B cell (primary cell): Measurements from ENCODE around the gene PAM16. TPM values are rescaled to one million over a fixed set of nuclear protein-coding genes. Genes with fewer than 3 reads are reported as not detected.

Experiments
- ATAC-seq: fragments of 200-7000 bp; cut with Tn5 transposase; one replicate; pipeline ENCODE4 v1.10.0; 2021; ENCODE audit warnings: low read depth, mild to moderate bottlenecking, moderate number of reproducible peaks, moderate library complexity
- CTCF ChIA-PET: fragments of 350-600 bp; sonication (Branson Sonifier 250); formaldehyde crosslinking; loops from one replicate; lab custom pipeline; 2021; ENCODE audit warnings: antibody characterized with exemption, inconsistent platforms; lab: Charles Lee
- POLR2A ChIA-PET: fragments of 350-600 bp; sonication (Branson Sonifier 250); formaldehyde crosslinking; loops from one replicate; lab custom pipeline; 2021; ENCODE audit warnings: antibody characterized with exemption; lab: Charles Lee
- DNase-seq: peaks from one replicate; pipeline ENCODE4 v3.0.0; 2013
- H2AFZ ChIP-seq: 2 replicates; pipeline ENCODE4 v1.6.1; 2012; ENCODE audit warnings: mild to moderate bottlenecking, low read depth, low read length; ENCODE audit not compliant: insufficient read depth, poor library complexity, severe bottlenecking
- H3K27ac ChIP-seq, 2 donors: 1 replicate in 1 of 2; 2 replicates in 1 of 2; pipeline ENCODE4 v1.5.1; 2012 to 2013; ENCODE audit warnings: low read length in 2 of 2, mild to moderate bottlenecking in 2 of 2, moderate library complexity in 1 of 2
- H3K27me3 ChIP-seq, 4 experiments: fragments of 200-600 bp in 1 of 4; sonication (generic) in 1 of 4; replicated peaks in 1 of 4; 1 replicate in 2 of 4; 2 replicates in 2 of 4; pipeline versions ENCODE4 v1.6.1 to v1.7.0; 2013 to 2016; ENCODE audit warnings: low read length in 3 of 4, mild to moderate bottlenecking in 2 of 4, mixed read lengths in 1 of 4, moderate library complexity in 1 of 4; ENCODE audit not compliant: insufficient read depth in 4 of 4, control insufficient read depth in 3 of 4; ENCODE audit errors: control extremely low read depth in 1 of 4
- H3K36me3 ChIP-seq, 2 experiments: replicated peaks in 1 of 2; 1 replicate in 1 of 2; 2 replicates in 1 of 2; pipeline versions ENCODE4 v1.6.1 to v1.7.1; 2013; ENCODE audit warnings: low read length in 1 of 2; ENCODE audit not compliant: insufficient read depth in 2 of 2, control insufficient read depth in 1 of 2; ENCODE audit errors: control extremely low read depth in 1 of 2, extremely low read depth in 1 of 2
- H3K4me1 ChIP-seq, 2 donors: fragments of 200-600 bp in 1 of 2; sonication (generic) in 1 of 2; 1 replicate in 1 of 2; 2 replicates in 1 of 2; pipeline versions ENCODE4 v1.5.1 to v1.6.1; 2013 to 2017; ENCODE audit warnings: low read length in 2 of 2; ENCODE audit not compliant: control insufficient read depth in 2 of 2, insufficient read depth in 2 of 2
- H3K4me2 ChIP-seq: replicated peaks from 2 replicates; pipeline ENCODE3; 2012; ENCODE audit warnings: mild to moderate bottlenecking, low read depth, low read length; ENCODE audit not compliant: poor library complexity, severe bottlenecking
- H3K4me3 ChIP-seq, 5 experiments: fragments of 200-600 bp in 1 of 5; sonication (generic) in 1 of 5; 1 replicate in 3 of 5; 2 replicates in 2 of 5; pipeline versions ENCODE4 v1.5.1 to v1.7.0; 2011 to 2016; ENCODE audit warnings: low read length in 4 of 5, mild to moderate bottlenecking in 4 of 5, low read depth in 2 of 5, control low read depth in 1 of 5, moderate library complexity in 1 of 5; ENCODE audit not compliant: insufficient read depth in 1 of 5; ENCODE audit errors: control extremely low read depth in 1 of 5, extremely low read depth in 1 of 5
- H3K79me2 ChIP-seq: fragments of 200-600 bp; sonication (generic); one replicate; pipeline ENCODE4 v1.6.0; 2016; ENCODE audit warnings: low read length; ENCODE audit not compliant: control insufficient read depth, insufficient read depth
- H3K9ac ChIP-seq: fragments of 200-600 bp; sonication (generic); 2 replicates; pipeline ENCODE4 v1.6.1; 2017; ENCODE audit warnings: mild to moderate bottlenecking, low read length, moderate library complexity
- H3K9me3 ChIP-seq, 3 donors: one replicate each; pipeline versions ENCODE4 v1.6.1 to v1.7.1; 2013; ENCODE audit warnings: low read length in 2 of 3; ENCODE audit not compliant: control insufficient read depth in 2 of 3, insufficient read depth in 1 of 3; ENCODE audit errors: control extremely low read depth in 1 of 3
- H4K20me1 ChIP-seq: 2 replicates; pipeline ENCODE4 v1.6.0; 2012; ENCODE audit warnings: mild to moderate bottlenecking, low read length; ENCODE audit not compliant: insufficient read depth, control insufficient read depth, poor library complexity, severe bottlenecking
- H3K27ac Mint-ChIP-seq: one replicate; pipeline ENCODE4 v1.8.0; 2021; ENCODE audit warnings: mixed read lengths
- H3K27me3 Mint-ChIP-seq: one replicate; pipeline ENCODE4 v1.8.0; 2021; ENCODE audit warnings: mixed read lengths
- H3K4me1 Mint-ChIP-seq: one replicate; pipeline ENCODE4 v1.8.0; 2021; ENCODE audit warnings: mixed read lengths
- H3K4me3 Mint-ChIP-seq: one replicate; pipeline ENCODE4 v1.8.0; 2021; ENCODE audit warnings: mixed read lengths
- H3K9me3 Mint-ChIP-seq: one replicate; pipeline ENCODE4 v1.8.0; 2022; ENCODE audit warnings: mixed read lengths; ENCODE audit not compliant: insufficient read depth
- EZH2 ChIP-seq: IDR thresholded peaks from 2 replicates; pipeline ENCODE4 v1.6.1; 2012; ENCODE audit warnings: borderline replicate concordance, low read depth, mild to moderate bottlenecking, moderate library complexity, low read length; ENCODE audit not compliant: insufficient read depth, poor library complexity, severe bottlenecking
- WGBS: methylation state at CpG from one replicate; pipeline ENCODE4 v1.1.5; 2013; ENCODE audit warnings: missing lambda C conversion rate; ENCODE audit not compliant: insufficient coverage; 5-methylcytosine and 5-hydroxymethylcytosine counted together
- intact Hi-C: fragments of 100-400 bp; cut with micrococcal nuclease; formaldehyde crosslinking; loops from one replicate; pipeline ENCODE4 v1.10.0; 2022
- polyA plus RNA-seq: library from polyadenylated mRNA; depleted of rRNA; stranded (reverse); fragments of >200 nt; gene quantifications from 2 replicates; pipeline ENCODE4 v1.2.3, GENCODE V29; 2012
- total RNA-seq, 2 donors: library from RNA; stranded (reverse); fragments of 120-200 nt in 1 of 2; gene quantifications; 1 replicate in 1 of 2; 2 replicates in 1 of 2; pipeline versions ENCODE4 v1.2.3 to v1.2.4, GENCODE V29; 2013 to 2022
- TF ChIP-seq, protein P1 (sequence below): fragments of 200-600 bp; IDR thresholded peaks from one replicate; pipeline ENCODE4 v1.8.0; 2022; ENCODE audit warnings: antibody characterized with exemption, mild to moderate bottlenecking

Gene PAM16
- total and polyA plus RNA-seq, 2 donors (not counting 1 experiment from before 2014, with no cell fraction given) = 57.3 to 64.1 TPM

- H3K9me3 Mint-ChIP-seq = no peaks in the 10 kb centered on the region
- Histone ChIP-seq H3K4me3 (no peak overlapping the region), H2AFZ (no peak overlapping the region), H3K9ac (no peak overlapping the region), H3K79me2 (no peaks in the 10 kb centered on the region), H3K27me3 (no peaks in the 10 kb centered on the region), H3K4me1 (no peaks in the 10 kb centered on the region), H3K4me2 (no peak overlapping the region), H4K20me1 (peaks cover 33% of the 10 kb centered on the region), H3K27ac (no peak overlapping the region), H3K9me3 (peaks cover 0 to 3% (median 0%) of the 10 kb centered on the region in 3 donors), H3K36me3 (peaks cover 1 to 51% of the 10 kb centered on the region in 2 experiments)
- DNase-seq (no peak), ATAC-seq (no peak)
- CTCF ChIA-PET = interaction anchor here (1.0 to 3.1 kb wide), 2 partner anchors 43 to 46 kb away, joined by 3 to 16 read pairs; no protein-coding TSS in a partner anchor
- TF ChIP-seq, protein P1, sequence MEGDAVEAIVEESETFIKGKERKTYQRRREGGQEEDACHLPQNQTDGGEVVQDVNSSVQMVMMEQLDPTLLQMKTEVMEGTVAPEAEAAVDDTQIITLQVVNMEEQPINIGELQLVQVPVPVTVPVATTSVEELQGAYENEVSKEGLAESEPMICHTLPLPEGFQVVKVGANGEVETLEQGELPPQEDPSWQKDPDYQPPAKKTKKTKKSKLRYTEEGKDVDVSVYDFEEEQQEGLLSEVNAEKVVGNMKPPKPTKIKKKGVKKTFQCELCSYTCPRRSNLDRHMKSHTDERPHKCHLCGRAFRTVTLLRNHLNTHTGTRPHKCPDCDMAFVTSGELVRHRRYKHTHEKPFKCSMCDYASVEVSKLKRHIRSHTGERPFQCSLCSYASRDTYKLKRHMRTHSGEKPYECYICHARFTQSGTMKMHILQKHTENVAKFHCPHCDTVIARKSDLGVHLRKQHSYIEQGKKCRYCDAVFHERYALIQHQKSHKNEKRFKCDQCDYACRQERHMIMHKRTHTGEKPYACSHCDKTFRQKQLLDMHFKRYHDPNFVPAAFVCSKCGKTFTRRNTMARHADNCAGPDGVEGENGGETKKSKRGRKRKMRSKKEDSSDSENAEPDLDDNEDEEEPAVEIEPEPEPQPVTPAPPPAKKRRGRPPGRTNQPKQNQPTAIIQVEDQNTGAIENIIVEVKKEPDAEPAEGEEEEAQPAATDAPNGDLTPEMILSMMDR = no peak
- TF ChIP-seq EZH2 = no peak
- H3K4me1 Mint-ChIP-seq = peaks cover 2% of the 10 kb centered on the region
- intact Hi-C loops = no loop called here
- H3K4me3 Mint-ChIP-seq = no peak overlapping the region
- WGBS = 93% methylated on average over 6 of the region's 7 CpGs
- no peak overlapping the region for H3K27ac Mint-ChIP-seq
- H3K27me3 Mint-ChIP-seq = no peaks in the 10 kb centered on the region
- POLR2A ChIA-PET = interaction anchor here (0.6 kb wide), 1 partner anchor 23 kb away, joined by 3 read pairs; no protein-coding TSS in a partner anchor
These were observed 5.7 kb upstream of the PAM16 start for GRCh38 chr16:4356820-4357219.

- H3K4me2 ChIP-seq = no peak overlapping the region
- ChIA-PET CTCF (interaction anchor here (1.0 to 3.1 kb wide), 3 partner anchors 9 to 48 kb away, joined by 3 to 16 read pairs (median 4); no protein-coding TSS in a partner anchor), POLR2A (no interaction called here)
- H2AFZ ChIP-seq = no peak overlapping the region
- peaks cover 11% of the 10 kb centered on the region for H3K79me2 ChIP-seq
- no peak overlapping the region for H3K4me3 ChIP-seq
- no peak for DNase-seq
- intact Hi-C loops = no loop called here
- no peak overlapping the region for H3K9ac ChIP-seq
- H3K27ac Mint-ChIP-seq = no peak overlapping the region
- peaks cover 16% of the 10 kb centered on the region for H3K4me1 Mint-ChIP-seq
- no peaks in the 10 kb centered on the region for H3K9me3 Mint-ChIP-seq
- H3K36me3 ChIP-seq = peaks cover 1 to 33% of the 10 kb centered on the region in 2 experiments
- H3K4me1 ChIP-seq = peaks cover 6 to 15% of the 10 kb centered on the region in 2 donors
- no peaks in the 10 kb centered on the region for H3K27me3 Mint-ChIP-seq
- H4K20me1 ChIP-seq = peaks cover 20% of the 10 kb centered on the region
- no peak overlapping the region for H3K4me3 Mint-ChIP-seq
- peaks cover 0 to 3% (median 0%) of the 10 kb centered on the region in 3 donors for H3K9me3 ChIP-seq
- 94% methylated on average over 11 of the region's 20 CpGs for WGBS
- no peak for ATAC-seq
- no peak for TF ChIP-seq EZH2
- TF ChIP-seq, protein P1 = no peak
- no peak overlapping the region for H3K27ac ChIP-seq
- H3K27me3 ChIP-seq = no peaks in the 10 kb centered on the region
These were observed 3.6 kb upstream of the PAM16 start for GRCh38 chr16:4354512-4355409.
